GM23338 (cell line): ENCODE results near the gene GCHFR. TPM values are rescaled to one million over a fixed set of nuclear protein-coding genes. Genes with fewer than 3 reads are reported as not detected.

ENCODE experiments used
- ATAC-seq: fragments of 200-7000 bp; cut with Tn5 transposase; 3 replicates; pipeline ENCODE4 v1.9.1; 2020
- DNase-seq: peaks from one replicate; pipeline ENCODE4 v3.0.0-alpha.2; 2015; ENCODE audit warnings: low spot score
- H2AFZ ChIP-seq: fragments of 200-600 bp; sonication (generic); 2 replicates; pipeline ENCODE4 v1.8.0; 2016; ENCODE audit warnings: antibody characterized with exemption, mild to moderate bottlenecking, moderate library complexity
- H3F3A ChIP-seq: fragments of 200-600 bp; sonication (generic); replicated peaks from 2 replicates; pipeline ENCODE4 v1.8.0; 2017; ENCODE audit warnings: antibody characterized with exemption, mixed run types, low read depth
- H3K27ac ChIP-seq: fragments of 200-600 bp; sonication (generic); 2 replicates; pipeline ENCODE4 v1.6.1; 2016; ENCODE audit warnings: low read depth
- H3K27me3 ChIP-seq: fragments of 200-600 bp; sonication (generic); 2 replicates; pipeline ENCODE4 v1.8.0; 2016; ENCODE audit warnings: mild to moderate bottlenecking, mixed run types, moderate library complexity; ENCODE audit not compliant: insufficient read depth
- H3K36me3 ChIP-seq: fragments of 200-600 bp; sonication (generic); 2 replicates; pipeline ENCODE4 v1.8.0; 2016; ENCODE audit warnings: mild to moderate bottlenecking; ENCODE audit not compliant: insufficient read depth
- H3K4me1 ChIP-seq: fragments of 200-600 bp; sonication (generic); 2 replicates; pipeline ENCODE4 v1.8.0; 2016; ENCODE audit warnings: mild to moderate bottlenecking, moderate library complexity; ENCODE audit not compliant: insufficient read depth
- H3K4me2 ChIP-seq: fragments of 200-600 bp; sonication (generic); 2 replicates; pipeline ENCODE4 v1.7.1; 2017; ENCODE audit warnings: mixed run types
- H3K4me3 ChIP-seq: fragments of 200-600 bp; sonication (generic); 2 replicates; pipeline ENCODE4 v1.6.1; 2016; ENCODE audit warnings: mixed run types
- H3K79me2 ChIP-seq: fragments of 200-600 bp; sonication (generic); replicated peaks from 2 replicates; pipeline ENCODE4 v1.8.0; 2017; ENCODE audit warnings: mild to moderate bottlenecking; ENCODE audit not compliant: insufficient read depth
- H3K9me2 ChIP-seq: fragments of 200-600 bp; sonication (generic); 2 replicates; pipeline ENCODE4 v1.8.0; 2017; ENCODE audit not compliant: insufficient read depth
- H4K20me1 ChIP-seq: fragments of 200-600 bp; sonication (generic); replicated peaks from 2 replicates; pipeline ENCODE4 v1.8.0; 2017; ENCODE audit warnings: mild to moderate bottlenecking; ENCODE audit not compliant: insufficient read depth
- H3K27ac Mint-ChIP-seq: 2 replicates; pipeline ENCODE4 v1.8.0; 2020; ENCODE audit warnings: inconsistent platforms, mild to moderate bottlenecking, moderate library complexity, mixed read lengths
- H3K27me3 Mint-ChIP-seq: 3 replicates; pipeline ENCODE4 v1.8.0; 2022; ENCODE audit warnings: low read depth, mild to moderate bottlenecking, moderate library complexity, mixed read lengths, inconsistent platforms; ENCODE audit not compliant: insufficient read depth, poor library complexity
- H3K36me3 Mint-ChIP-seq: 3 replicates; pipeline ENCODE4 v1.8.0; 2021; ENCODE audit warnings: low read depth, mild to moderate bottlenecking, inconsistent platforms, moderate library complexity, mixed read lengths
- H3K4me1 Mint-ChIP-seq: 3 replicates; pipeline ENCODE4 v1.8.0; 2020; ENCODE audit warnings: mild to moderate bottlenecking, inconsistent platforms, mixed read lengths
- H3K4me3 Mint-ChIP-seq: 3 replicates; pipeline ENCODE4 v1.8.0; 2021; ENCODE audit warnings: moderate library complexity, mild to moderate bottlenecking, inconsistent platforms, mixed read lengths
- H3K9me3 Mint-ChIP-seq: 3 replicates; pipeline ENCODE4 v1.8.0; 2020; ENCODE audit warnings: moderate library complexity, mild to moderate bottlenecking, inconsistent platforms, mixed read lengths
- CREB1 ChIP-seq: fragments of 250-450 bp; sonication (Bioruptor Pico); IDR thresholded peaks from 2 replicates; pipeline ENCODE4 v1.5.0; 2020; ENCODE audit warnings: low read depth, mild to moderate bottlenecking, moderate library complexity
- EZH2phosphoT487 ChIP-seq: fragments of 200-600 bp; sonication (generic); IDR thresholded peaks from one replicate; pipeline ENCODE4 v1.8.1; 2018; ENCODE audit warnings: antibody characterized with exemption; ENCODE audit not compliant: unreplicated experiment
- JUNB ChIP-seq: IDR thresholded peaks from one replicate; pipeline ENCODE4 v1.6.1; 2016; ENCODE audit warnings: antibody characterized with exemption; ENCODE audit not compliant: unreplicated experiment
- NANOG ChIP-seq: IDR thresholded peaks from 2 replicates; pipeline ENCODE4 v1.6.1; 2016; ENCODE audit warnings: antibody characterized with exemption, borderline replicate concordance
- POLR2AphosphoS5 ChIP-seq: IDR thresholded peaks from 2 replicates; pipeline ENCODE4 v1.6.1; 2016; ENCODE audit warnings: antibody characterized with exemption, low read depth
- STAT1 ChIP-seq: IDR thresholded peaks from one replicate; pipeline ENCODE4 v1.6.1; 2016; ENCODE audit warnings: antibody characterized with exemption; ENCODE audit not compliant: unreplicated experiment
- ZNF331 ChIP-seq: fragments of 250-450 bp; sonication (Bioruptor Pico); IDR thresholded peaks from 2 replicates; pipeline ENCODE4 v1.5.0; 2020; ENCODE audit warnings: low read depth, mild to moderate bottlenecking, moderate library complexity
- polyA plus RNA-seq: library from polyadenylated mRNA; unstranded; fragments of >200 nt; fragmentation: Nextera tagmentation; extraction: Ambion mirVana; gene quantifications from 2 replicates; pipeline ENCODE4 v1.2.1, GENCODE V29; 2016
- total RNA-seq: library from RNA; depleted of rRNA; stranded (reverse); fragments of >200 nt; shearing (Covaris generic); gene quantifications from 2 replicates; pipeline ENCODE4 v1.2.3, GENCODE V29; 2014
- TF ChIP-seq, protein P1 (sequence below): IDR thresholded peaks from 2 replicates; pipeline ENCODE4 v1.6.1; 2016; ENCODE audit warnings: antibody characterized with exemption
- TF ChIP-seq, protein P2 (sequence below): IDR thresholded peaks from one replicate; pipeline ENCODE4 v1.6.1; 2018; ENCODE audit warnings: antibody characterized with exemption; ENCODE audit not compliant: unreplicated experiment
- TF ChIP-seq, protein P3 (sequence below), 2 experiments: fragments of 200-600 bp in 1 of 2; sonication (generic) in 1 of 2; conservative IDR thresholded peaks; 2 replicates each; pipeline versions ENCODE4 v1.5.1 to v1.6.1; 2016 to 2017; ENCODE audit warnings: antibody characterized with exemption in 2 of 2, low read depth in 2 of 2, mild to moderate bottlenecking in 2 of 2, moderate library complexity in 1 of 2

GCHFR gene
- total and polyA plus RNA-seq, 2 experiments from 2014 or later = 38.9 to 44.2 TPM

DNA sequence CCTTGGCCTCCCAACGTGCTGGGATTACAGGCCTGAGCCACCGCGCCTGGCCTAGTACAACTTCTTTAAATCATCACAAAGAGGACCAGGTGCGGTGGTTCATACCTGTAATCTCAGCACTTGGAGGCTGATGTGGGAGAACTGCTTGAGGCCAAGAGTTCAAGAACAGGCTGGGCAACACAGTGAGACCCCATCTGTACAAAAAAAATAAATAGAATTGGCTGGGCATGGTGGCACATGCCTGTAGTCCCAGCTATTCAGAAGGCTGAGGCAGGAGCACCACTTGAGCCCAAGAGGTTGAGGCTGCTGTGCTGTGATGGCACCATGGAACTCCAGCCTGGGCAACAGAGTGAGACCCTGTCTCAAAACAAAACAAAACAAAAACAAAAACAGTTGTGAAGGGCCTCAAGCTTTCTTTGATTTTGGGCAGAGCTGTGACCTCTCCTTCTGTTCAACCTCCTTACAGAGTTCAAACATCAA lies 14.7 kb upstream of the GCHFR start:
- no peak for ATAC-seq
- Histone ChIP-seq H3K9me2 (no peaks in the 10 kb centered on the region), H2AFZ (no peak overlapping the region), H3K4me1 (peaks cover 3% of the 10 kb centered on the region; the same call in 1 of the 2 replicates), H3F3A (no peaks in the 10 kb centered on the region), H3K4me3 (no peak overlapping the region), H3K79me2 (peaks cover 20% of the 10 kb centered on the region), H3K27me3 (no peaks in the 10 kb centered on the region), H4K20me1 (no peaks in the 10 kb centered on the region), H3K4me2 (no peak overlapping the region), H3K36me3 (no peaks in the 10 kb centered on the region; the same call in 1 of the 2 replicates), H3K27ac (no peak overlapping the region)
- Mint-ChIP-seq H3K4me3 (no peak overlapping the region), H3K27ac (no peak overlapping the region), H3K27me3 (peaks cover 6% of the 10 kb centered on the region), H3K4me1 (peaks cover 18% of the 10 kb centered on the region), H3K9me3 (no peaks in the 10 kb centered on the region), H3K36me3 (peaks cover 17% of the 10 kb centered on the region)
- no peak for DNase-seq
- TF ChIP-seq, protein P1, sequence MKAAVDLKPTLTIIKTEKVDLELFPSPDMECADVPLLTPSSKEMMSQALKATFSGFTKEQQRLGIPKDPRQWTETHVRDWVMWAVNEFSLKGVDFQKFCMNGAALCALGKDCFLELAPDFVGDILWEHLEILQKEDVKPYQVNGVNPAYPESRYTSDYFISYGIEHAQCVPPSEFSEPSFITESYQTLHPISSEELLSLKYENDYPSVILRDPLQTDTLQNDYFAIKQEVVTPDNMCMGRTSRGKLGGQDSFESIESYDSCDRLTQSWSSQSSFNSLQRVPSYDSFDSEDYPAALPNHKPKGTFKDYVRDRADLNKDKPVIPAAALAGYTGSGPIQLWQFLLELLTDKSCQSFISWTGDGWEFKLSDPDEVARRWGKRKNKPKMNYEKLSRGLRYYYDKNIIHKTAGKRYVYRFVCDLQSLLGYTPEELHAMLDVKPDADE = no peak
- TF ChIP-seq, protein P2, sequence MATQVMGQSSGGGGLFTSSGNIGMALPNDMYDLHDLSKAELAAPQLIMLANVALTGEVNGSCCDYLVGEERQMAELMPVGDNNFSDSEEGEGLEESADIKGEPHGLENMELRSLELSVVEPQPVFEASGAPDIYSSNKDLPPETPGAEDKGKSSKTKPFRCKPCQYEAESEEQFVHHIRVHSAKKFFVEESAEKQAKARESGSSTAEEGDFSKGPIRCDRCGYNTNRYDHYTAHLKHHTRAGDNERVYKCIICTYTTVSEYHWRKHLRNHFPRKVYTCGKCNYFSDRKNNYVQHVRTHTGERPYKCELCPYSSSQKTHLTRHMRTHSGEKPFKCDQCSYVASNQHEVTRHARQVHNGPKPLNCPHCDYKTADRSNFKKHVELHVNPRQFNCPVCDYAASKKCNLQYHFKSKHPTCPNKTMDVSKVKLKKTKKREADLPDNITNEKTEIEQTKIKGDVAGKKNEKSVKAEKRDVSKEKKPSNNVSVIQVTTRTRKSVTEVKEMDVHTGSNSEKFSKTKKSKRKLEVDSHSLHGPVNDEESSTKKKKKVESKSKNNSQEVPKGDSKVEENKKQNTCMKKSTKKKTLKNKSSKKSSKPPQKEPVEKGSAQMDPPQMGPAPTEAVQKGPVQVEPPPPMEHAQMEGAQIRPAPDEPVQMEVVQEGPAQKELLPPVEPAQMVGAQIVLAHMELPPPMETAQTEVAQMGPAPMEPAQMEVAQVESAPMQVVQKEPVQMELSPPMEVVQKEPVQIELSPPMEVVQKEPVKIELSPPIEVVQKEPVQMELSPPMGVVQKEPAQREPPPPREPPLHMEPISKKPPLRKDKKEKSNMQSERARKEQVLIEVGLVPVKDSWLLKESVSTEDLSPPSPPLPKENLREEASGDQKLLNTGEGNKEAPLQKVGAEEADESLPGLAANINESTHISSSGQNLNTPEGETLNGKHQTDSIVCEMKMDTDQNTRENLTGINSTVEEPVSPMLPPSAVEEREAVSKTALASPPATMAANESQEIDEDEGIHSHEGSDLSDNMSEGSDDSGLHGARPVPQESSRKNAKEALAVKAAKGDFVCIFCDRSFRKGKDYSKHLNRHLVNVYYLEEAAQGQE = no peak
- TF ChIP-seq, protein P3, sequence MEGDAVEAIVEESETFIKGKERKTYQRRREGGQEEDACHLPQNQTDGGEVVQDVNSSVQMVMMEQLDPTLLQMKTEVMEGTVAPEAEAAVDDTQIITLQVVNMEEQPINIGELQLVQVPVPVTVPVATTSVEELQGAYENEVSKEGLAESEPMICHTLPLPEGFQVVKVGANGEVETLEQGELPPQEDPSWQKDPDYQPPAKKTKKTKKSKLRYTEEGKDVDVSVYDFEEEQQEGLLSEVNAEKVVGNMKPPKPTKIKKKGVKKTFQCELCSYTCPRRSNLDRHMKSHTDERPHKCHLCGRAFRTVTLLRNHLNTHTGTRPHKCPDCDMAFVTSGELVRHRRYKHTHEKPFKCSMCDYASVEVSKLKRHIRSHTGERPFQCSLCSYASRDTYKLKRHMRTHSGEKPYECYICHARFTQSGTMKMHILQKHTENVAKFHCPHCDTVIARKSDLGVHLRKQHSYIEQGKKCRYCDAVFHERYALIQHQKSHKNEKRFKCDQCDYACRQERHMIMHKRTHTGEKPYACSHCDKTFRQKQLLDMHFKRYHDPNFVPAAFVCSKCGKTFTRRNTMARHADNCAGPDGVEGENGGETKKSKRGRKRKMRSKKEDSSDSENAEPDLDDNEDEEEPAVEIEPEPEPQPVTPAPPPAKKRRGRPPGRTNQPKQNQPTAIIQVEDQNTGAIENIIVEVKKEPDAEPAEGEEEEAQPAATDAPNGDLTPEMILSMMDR (conservative IDR thresholded peaks at IDR 0.05; ENCODE audit: low read depth in 2 of 2) = no peak
- no peak for TF ChIP-seq EZH2phosphoT487
- no peak for TF ChIP-seq STAT1

DNA sequence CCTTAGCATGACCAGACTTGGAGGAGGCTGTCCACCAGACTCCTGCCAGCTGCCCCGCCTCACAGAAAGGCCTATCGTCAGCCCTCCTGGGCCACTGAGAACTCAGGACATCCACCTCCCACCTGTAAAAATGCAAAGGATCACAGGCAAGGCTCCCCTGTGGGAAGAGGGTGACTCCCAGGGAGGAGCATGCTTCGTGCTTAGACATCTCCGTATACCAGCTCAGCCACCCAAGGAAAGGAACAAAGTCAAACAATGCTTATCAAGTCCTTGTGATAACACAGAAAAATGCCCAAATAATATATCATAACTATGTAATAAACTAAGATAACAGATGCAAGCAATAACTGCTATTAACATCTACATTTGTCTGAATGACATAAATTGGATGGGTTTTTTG lies 13.0 kb upstream of the GCHFR start:
- peaks cover 12% of the 10 kb centered on the region for H3K36me3 Mint-ChIP-seq
- Histone ChIP-seq H3K79me2 (peaks cover 24% of the 10 kb centered on the region), H3K4me2 (no peak overlapping the region), H3K27me3 (no peaks in the 10 kb centered on the region), H3K36me3 (no peaks in the 10 kb centered on the region; the same call in 1 of the 2 replicates), H3K27ac (no peak overlapping the region), H3K9me2 (no peaks in the 10 kb centered on the region), H3K4me1 (peaks cover 3% of the 10 kb centered on the region), H2AFZ (no peak overlapping the region), H3K4me3 (no peak overlapping the region), H3F3A (no peaks in the 10 kb centered on the region), H4K20me1 (no peaks in the 10 kb centered on the region)
- peaks cover 7% of the 10 kb centered on the region for H3K27me3 Mint-ChIP-seq
- H3K4me3 Mint-ChIP-seq = no peak overlapping the region
- no peaks in the 10 kb centered on the region for H3K9me3 Mint-ChIP-seq
- H3K27ac Mint-ChIP-seq = no peak overlapping the region
- DNase-seq (no peak), ATAC-seq (no peak)
- H3K4me1 Mint-ChIP-seq = peaks cover 24% of the 10 kb centered on the region
- TF ChIP-seq, protein P2 = no peak
- TF ChIP-seq NANOG (no peak), STAT1 (no peak), ZNF331 (no peak), EZH2phosphoT487 (no peak), JUNB (no peak), POLR2AphosphoS5 (no peak), CREB1 (no peak)
- TF ChIP-seq, protein P3 (conservative IDR thresholded peaks at IDR 0.05; ENCODE audit: low read depth in 2 of 2) = no peak
- TF ChIP-seq, protein P1 = no peak
